Frontal cortex (tissue), 4 donors: ENCODE measurements around the gene DMD. TPM values are rescaled to one million over a fixed set of nuclear protein-coding genes. Genes with fewer than 3 reads are reported as not detected.
A peak's percentile ranks its signal among the peaks of the same experiment; 100 is the strongest.

Experiments used
- DNase-seq, 2 donors: peaks; one replicate each; pipeline ENCODE4 v3.0.0; 2012; ENCODE audit warnings: low spot score in 2 of 2
- FAIRE-seq: peaks from 2 replicates; lab custom pipeline; 2012; peaks lifted over from hg19 to GRCh38; lab: Jason Lieb, UNC
- total RNA-seq: library from RNA; depleted of rRNA; stranded (reverse); fragments of >200 nt; gene quantifications from one replicate; pipeline ENCODE4 v1.2.3, GENCODE V29; 2014
- donor health status: control.
- donor health status: control.
- donor health status: control.

DMD gene
- total RNA-seq, 1 donor from 2014 or later: 56.7 TPM

- FAIRE-seq (no peak), DNase-seq (no peak)
These were observed 1040.9 kb downstream of the DMD start for GRCh38 chrX:32170481-32170880.

GRCh38 chrX:32155044-32155638, 1056.2 kb downstream of the DMD start:
- no peak for FAIRE-seq
- DNase-seq: peak in 1 of 2 donors; percentile 1

GRCh38 chrX:32153585-32153984, 1057.8 kb downstream of the DMD start:
- no peak for DNase-seq
- no peak for FAIRE-seq

GRCh38 chrX:32150141-32150540, 1061.2 kb downstream of the DMD start:
- DNase-seq: no peak
- FAIRE-seq: no peak

GRCh38 chrX:32141841-32142240, 1069.5 kb downstream of the DMD start:
- no peak for FAIRE-seq
- DNase-seq: no peak

- no peak for DNase-seq
- FAIRE-seq: no peak
These were observed 1071.9 kb downstream of the DMD start for GRCh38 chrX:32139476-32139875.

GRCh38 chrX:32137525-32137924, 1073.8 kb downstream of the DMD start:
- FAIRE-seq (no peak), DNase-seq (no peak)

GRCh38 chrX:32126997-32127396, 1084.4 kb downstream of the DMD start:
- DNase-seq: no peak
- no peak for FAIRE-seq

GRCh38 chrX:32118832-32119231, 1092.5 kb downstream of the DMD start:
- DNase-seq (no peak), FAIRE-seq (no peak)

- no peak for DNase-seq
These were observed 1095.3 kb downstream of the DMD start for GRCh38 chrX:32116047-32116446.

GRCh38 chrX:32087663-32088062, 1123.7 kb downstream of the DMD start:
- DNase-seq: no peak
- FAIRE-seq: no peak

More at GRCh38 chrX:32116047-32116446, 1095.3 kb downstream of the DMD start:
- no peak for FAIRE-seq

GRCh38 chrX:32084757-32085156, 1126.6 kb downstream of the DMD start:
- DNase-seq: no peak
- FAIRE-seq: no peak

GRCh38 chrX:32048285-32048684, 1163.1 kb downstream of the DMD start:
- FAIRE-seq: no peak
- DNase-seq: no peak

GRCh38 chrX:32045149-32045548, 1166.2 kb downstream of the DMD start:
- DNase-seq (no peak), FAIRE-seq (no peak)

GRCh38 chrX:32041181-32041580, 1170.2 kb downstream of the DMD start:
- no peak for FAIRE-seq
- no peak for DNase-seq

GRCh38 chrX:32026772-32027171, 1184.6 kb downstream of the DMD start:
- DNase-seq (no peak), FAIRE-seq (no peak)

GRCh38 chrX:32024072-32024471, 1187.3 kb downstream of the DMD start:
- no peak for FAIRE-seq
- no peak for DNase-seq

GRCh38 chrX:32016195-32016594, 1195.2 kb downstream of the DMD start:
- no peak for DNase-seq
- no peak for FAIRE-seq

GRCh38 chrX:32010948-32011347, 1200.4 kb downstream of the DMD start:
- no peak for FAIRE-seq

GRCh38 chrX:32010212-32010611, 1201.1 kb downstream of the DMD start:
- DNase-seq (no peak), FAIRE-seq (no peak)

More at GRCh38 chrX:32010948-32011347, 1200.4 kb downstream of the DMD start:
- no peak for DNase-seq

- DNase-seq (no peak), FAIRE-seq (no peak)
These were observed 1217.7 kb downstream of the DMD start for GRCh38 chrX:31993637-31994036.

- FAIRE-seq (no peak), DNase-seq (no peak)
These were observed 1222.4 kb downstream of the DMD start for GRCh38 chrX:31988975-31989374.
